K562 (cell line): ENCODE data around the gene SPRYD3. TPM values are rescaled to one million over a fixed set of nuclear protein-coding genes. Genes with fewer than 3 reads are reported as not detected.

Source experiments
- ATF7 ChIP-seq: fragments of 450-650 bp; IDR thresholded peaks from 2 replicates; pipeline ENCODE4 v1.7.1; 2014; ENCODE audit warnings: mild to moderate bottlenecking, moderate library complexity
- CSDE1 ChIP-seq, 2 experiments: fragments of 450-650 bp; IDR thresholded peaks; 2 replicates each; pipeline ENCODE4 v1.6.1; 2016; ENCODE audit warnings: mild to moderate bottlenecking in 1 of 2
- FOXP1 ChIP-seq: sonication (generic); formaldehyde crosslinking; IDR thresholded peaks from 2 replicates; pipeline ENCODE4 v1.8.0; 2022; ENCODE audit warnings: mild to moderate bottlenecking, missing genetic modification reagents
- HNRNPH1 ChIP-seq: fragments of 200-400 bp; formaldehyde crosslinking; optimal IDR thresholded peaks from 2 replicates; pipeline ENCODE3; 2017; ENCODE audit warnings: low read depth, mild to moderate bottlenecking, low read length, moderate library complexity
- HOXB6 ChIP-seq: fragments of 250-450 bp; sonication (Bioruptor Pico); IDR thresholded peaks from 2 replicates; pipeline ENCODE4 v1.5.1; 2022; ENCODE audit warnings: mild to moderate bottlenecking, borderline replicate concordance
- MED1 ChIP-seq: sonication (generic); formaldehyde crosslinking; IDR thresholded peaks from 2 replicates; pipeline ENCODE4 v1.8.1; 2023; ENCODE audit warnings: missing genetic modification reagents, borderline replicate concordance
- NR2F6 ChIP-seq: fragments of 450-650 bp; formaldehyde crosslinking; IDR thresholded peaks from 2 replicates; pipeline ENCODE4 v1.4.0; 2020; ENCODE audit warnings: mild to moderate bottlenecking
- RBM39 ChIP-seq: fragments of 200-400 bp; formaldehyde crosslinking; optimal IDR thresholded peaks from 2 replicates; pipeline ENCODE3; 2018; ENCODE audit warnings: low read depth, low read length
- THAP7 ChIP-seq: fragments of 250-450 bp; sonication (Bioruptor Pico); IDR thresholded peaks from 2 replicates; pipeline ENCODE4 v1.5.0; 2021
- ZBTB40 ChIP-seq, 2 experiments: fragments of 450-650 bp in 1 of 2; sonication (generic) in 1 of 2; formaldehyde crosslinking in 1 of 2; IDR thresholded peaks; 2 replicates each; pipeline versions ENCODE4 v1.7.1 to v1.9.0; 2016 to 2022; ENCODE audit warnings: inconsistent platforms in 1 of 2, mild to moderate bottlenecking in 1 of 2, missing genetic modification reagents in 1 of 2
- ZNF740 ChIP-seq, 3 experiments: fragments of 200-800 bp in 1 of 3; sonication (Bioruptor generic) in 1 of 3; sonication (generic) in 1 of 3; formaldehyde crosslinking in 1 of 3; IDR thresholded peaks; 2 replicates each; pipeline versions ENCODE4 v1.6.1 to v1.8.0; 2016 to 2022; ENCODE audit warnings: mild to moderate bottlenecking in 2 of 3, missing compliant biosample characterization in 2 of 3, missing genetic modification characterization in 2 of 3, missing genetic modification reagents in 1 of 3
- polyA plus RNA-seq, 8 experiments: library from polyadenylated mRNA; depleted of rRNA in 4 of 8; stranded (reverse) in 5 of 8; unstranded in 3 of 8; fragments of >200 nt; fragmentation: Nextera tagmentation in 2 of 8; fragmentation: Illumina TruSeq in 1 of 8; extraction: Ambion mirVana in 2 of 8; extraction: Trizol in 1 of 8; gene quantifications; 2 replicates each; pipeline versions ENCODE4 v1.2.1 to v1.2.3, GENCODE V29; 2011 to 2014; ENCODE audit warnings: inconsistent platforms in 1 of 8, missing spikeins in 1 of 8
- total RNA-seq, 7 experiments: library from RNA; depleted of rRNA in 6 of 7; stranded (reverse); fragments of >200 nt in 6 of 7; fragmentation: Illumina TruSeq in 2 of 7; extraction: Trizol in 2 of 7; gene quantifications; 2 replicates each; pipeline versions ENCODE4 v1.2.1 to v1.2.3, GENCODE V29; 2011 to 2021; ENCODE audit warnings: low replicate concordance in 1 of 7

The SPRYD3 gene
- total and polyA plus RNA-seq, 9 of the 15 experiments (the other 6 are each of a cell fraction or from before 2014, with no cell fraction given), result 1.5 to 13.6 (median 7.6) TPM

DNA sequence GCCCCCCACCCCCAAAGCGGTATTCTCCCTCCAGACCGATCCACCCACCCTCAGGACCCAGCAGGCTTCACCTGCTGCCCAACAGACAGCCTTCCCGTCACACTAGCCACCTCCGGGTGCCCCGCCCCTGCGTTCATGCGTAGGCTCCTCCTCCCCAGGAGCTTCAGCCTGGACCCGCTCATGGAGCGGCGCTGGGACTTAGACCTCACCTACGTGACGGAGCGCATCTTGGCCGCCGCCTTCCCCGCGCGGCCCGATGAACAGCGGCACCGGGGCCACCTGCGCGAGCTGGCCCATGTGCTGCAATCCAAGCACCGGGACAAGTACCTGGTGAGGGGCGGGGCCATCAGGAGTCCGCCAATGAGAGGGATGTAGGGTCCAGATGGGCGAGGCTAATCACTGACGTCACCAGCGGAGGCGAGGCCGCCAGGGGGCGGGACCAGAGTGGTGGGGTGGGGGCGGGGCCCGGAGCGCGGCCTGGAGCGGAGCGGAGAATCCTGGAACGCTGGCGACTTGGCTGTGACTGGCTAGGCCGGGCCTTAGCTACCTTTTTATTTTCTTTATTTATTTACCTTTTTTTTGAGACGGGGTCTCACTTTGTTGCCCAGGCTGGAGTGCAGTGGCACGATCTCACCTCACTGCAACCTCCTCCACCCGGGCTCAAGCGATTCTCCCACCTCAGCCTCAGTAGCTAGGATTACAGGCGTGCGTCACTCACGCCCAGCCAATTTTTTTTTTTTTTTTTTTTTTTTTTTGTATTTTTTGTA lies 24.9 kb downstream of the SPRYD3 start (continued):
- no peak for TF ChIP-seq THAP7
- TF ChIP-seq HOXB6 (CRISPR knock-in tag), result no peak
- no peak for TF ChIP-seq FOXP1 (CRISPR knock-in tag)
- TF ChIP-seq ATF7, result peak; percentile 96
- TF ChIP-seq CSDE1 (IDR thresholded peaks at IDR 0.05), result no peak
- no peak for TF ChIP-seq MED1 (CRISPR knock-in tag)
- no peak for TF ChIP-seq ZNF740 (CRISPR knock-in tag; IDR thresholded peaks at IDR 0.05)
- no peak for TF ChIP-seq ZNF740 (tag; IDR thresholded peaks at IDR 0.05)
- no peak for TF ChIP-seq RBM39
- TF ChIP-seq NR2F6 (CRISPR knock-in tag), result no peak
- TF ChIP-seq ZBTB40 (IDR thresholded peaks at IDR 0.05), result no peak; the same call in 1 of the 2 replicates
- no peak for TF ChIP-seq ZBTB40 (CRISPR knock-in tag; IDR thresholded peaks at IDR 0.05)
- no peak for TF ChIP-seq HNRNPH1
